Measurements from ENCODE around the gene PPOX.

The PPOX gene

DNA sequence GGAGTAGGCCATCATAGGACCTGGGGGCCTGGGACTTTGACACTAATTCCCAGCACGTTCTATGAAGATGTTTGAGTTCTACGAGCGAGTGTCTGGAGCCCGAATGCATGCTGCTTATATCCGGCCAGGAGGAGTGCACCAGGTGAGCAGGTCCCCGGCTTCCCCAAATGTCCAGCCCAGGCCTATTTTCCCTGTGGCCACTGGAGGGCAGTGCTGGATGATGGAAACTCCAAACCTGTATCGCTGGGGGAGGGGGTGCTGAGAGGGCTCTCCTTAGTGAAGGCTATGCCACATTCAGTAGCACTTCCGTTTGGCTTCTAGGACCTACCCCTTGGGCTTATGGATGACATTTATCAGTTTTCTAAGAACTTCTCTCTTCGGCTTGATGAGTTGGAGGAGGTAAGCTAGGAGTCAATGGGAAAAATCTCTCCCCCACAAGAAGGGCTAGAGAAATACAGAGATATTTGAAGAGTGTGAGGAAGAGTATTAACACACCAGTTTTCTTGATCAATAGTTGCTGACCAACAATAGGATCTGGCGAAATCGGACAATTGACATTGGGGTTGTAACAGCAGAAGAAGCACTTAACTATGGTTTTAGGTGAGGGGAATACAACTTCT is 43.7 kb downstream of the PPOX start:
- H3K27ac ChIP-seq: peak overlapping the region in 1 of 21 experiments; percentile 52
- no peak overlapping the region for H3K4me3 ChIP-seq

DNA sequence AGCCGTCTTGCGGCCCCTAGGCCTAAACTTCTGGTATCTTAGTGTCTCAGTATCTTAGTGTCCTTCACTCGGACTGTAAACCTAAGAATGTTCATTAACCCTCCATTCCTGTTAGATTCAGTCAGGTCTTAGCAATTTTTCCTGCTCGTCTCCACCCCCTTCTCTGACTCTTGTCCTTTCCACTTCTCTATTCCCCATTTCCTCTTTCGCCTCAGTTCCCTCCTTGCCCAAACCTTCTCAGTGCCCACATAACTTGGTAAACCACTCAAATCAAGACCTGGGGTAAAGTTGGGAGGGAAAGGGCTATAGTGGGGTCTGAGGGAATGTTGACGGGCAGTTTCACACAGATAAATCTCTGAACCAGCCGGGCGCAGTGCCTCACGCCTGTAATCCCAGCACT is 48.1 kb downstream of the PPOX start:
- no peak overlapping the region for H3K4me3 ChIP-seq
- peak overlapping the region in 14 of 21 experiments; percentile 17 to 80 (median 54) for H3K27ac ChIP-seq

DNA sequence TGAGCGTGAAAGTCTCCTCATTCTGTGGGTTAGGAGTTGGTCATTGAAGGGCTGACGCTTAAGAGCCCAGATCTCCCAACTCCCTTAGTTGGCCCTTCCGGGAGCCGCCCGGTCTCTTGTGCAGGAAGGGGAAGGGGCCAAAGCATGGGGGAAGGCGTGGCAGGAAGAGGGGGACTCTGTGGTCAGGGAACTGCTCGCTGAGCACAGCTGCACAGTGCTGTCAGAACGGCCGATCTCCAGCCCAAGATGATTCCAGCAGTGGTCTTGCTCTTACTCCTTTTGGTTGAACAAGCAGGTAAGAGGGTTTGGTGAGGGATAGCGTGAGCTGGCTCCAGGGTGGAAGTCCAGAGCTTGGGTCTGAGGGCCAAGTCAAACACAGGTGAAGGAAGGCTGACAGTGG is 48.9 kb downstream of the PPOX start, which contains the start of gene FCER1G:
Gene FCER1G (plus strand): TSS at position 220 of the 400 bp plus-strand sequence. CDS start 27 bp downstream, at position 247.
- H3K27ac ChIP-seq: peak within 1 kb of the TSS in 19 of 21 experiments; percentile 36 to 84 (median 56)
- H3K4me3 ChIP-seq: peak within 1 kb of the TSS; percentile 1 to 33 (median 19)

DNA sequence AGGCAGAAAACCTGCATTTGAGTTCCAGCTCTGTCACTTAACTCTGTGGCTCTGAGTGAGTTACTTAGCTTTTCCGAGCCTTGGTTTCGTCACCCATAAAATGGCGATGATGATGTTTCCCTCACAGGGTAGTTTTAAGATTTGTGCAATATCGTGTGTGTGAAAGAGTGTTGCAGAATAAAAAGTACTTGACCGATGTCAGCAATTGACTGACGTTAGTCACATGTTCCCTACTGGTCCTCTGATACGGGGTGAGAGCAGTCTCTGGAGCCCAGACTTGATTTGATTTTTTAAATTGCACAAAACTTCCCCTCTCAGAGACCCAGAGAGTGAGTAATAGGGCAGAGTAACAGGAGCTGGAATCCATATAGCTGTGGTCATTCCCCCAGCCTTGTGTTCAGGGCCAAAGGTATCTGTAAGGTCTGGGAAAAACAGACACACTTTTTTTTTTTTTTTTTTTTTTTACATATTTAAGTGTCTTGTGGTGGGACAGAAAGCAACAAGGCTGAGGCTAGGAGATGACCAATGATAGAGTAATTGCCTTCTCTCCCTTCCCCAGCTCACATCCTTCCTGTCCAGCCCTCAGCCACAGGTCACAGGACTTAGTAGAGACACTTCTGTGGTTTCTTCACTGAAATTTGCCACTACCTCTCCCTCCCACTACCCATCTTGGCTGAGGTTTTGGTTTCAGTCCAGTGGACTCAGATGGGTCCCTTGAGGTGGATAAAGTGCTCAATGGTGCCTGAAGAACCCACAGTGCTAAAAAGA is 50.9 kb downstream of the PPOX start:
- peak overlapping the region in 5 of 7 experiments; percentile 12 to 27 (median 21) for H3K4me3 ChIP-seq
- peak overlapping the region in 20 of 21 experiments; percentile 34 to 89 (median 69) for H3K27ac ChIP-seq

DNA sequence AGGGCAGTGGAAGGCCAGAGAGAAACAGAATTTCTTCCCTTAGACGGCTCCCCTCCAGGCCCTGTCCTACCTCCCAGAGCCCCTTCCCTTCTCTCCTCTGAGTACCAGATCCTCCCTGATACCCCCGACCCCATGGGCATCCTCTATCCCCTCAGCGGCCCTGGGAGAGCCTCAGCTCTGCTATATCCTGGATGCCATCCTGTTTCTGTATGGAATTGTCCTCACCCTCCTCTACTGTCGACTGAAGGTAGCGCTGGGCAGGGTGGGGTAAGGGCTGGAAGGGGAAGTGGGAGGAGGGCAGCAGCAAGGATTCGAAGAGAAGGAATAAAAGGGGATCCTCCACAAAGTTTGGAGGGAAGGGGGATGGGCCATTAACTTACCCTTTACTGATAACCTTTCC is 51.6 kb downstream of the PPOX start:
- Histone ChIP-seq H3K4me3 (no peak overlapping the region), H3K27ac (peak overlapping the region in 15 of 21 experiments; percentile 34 to 89 (median 71))

DNA sequence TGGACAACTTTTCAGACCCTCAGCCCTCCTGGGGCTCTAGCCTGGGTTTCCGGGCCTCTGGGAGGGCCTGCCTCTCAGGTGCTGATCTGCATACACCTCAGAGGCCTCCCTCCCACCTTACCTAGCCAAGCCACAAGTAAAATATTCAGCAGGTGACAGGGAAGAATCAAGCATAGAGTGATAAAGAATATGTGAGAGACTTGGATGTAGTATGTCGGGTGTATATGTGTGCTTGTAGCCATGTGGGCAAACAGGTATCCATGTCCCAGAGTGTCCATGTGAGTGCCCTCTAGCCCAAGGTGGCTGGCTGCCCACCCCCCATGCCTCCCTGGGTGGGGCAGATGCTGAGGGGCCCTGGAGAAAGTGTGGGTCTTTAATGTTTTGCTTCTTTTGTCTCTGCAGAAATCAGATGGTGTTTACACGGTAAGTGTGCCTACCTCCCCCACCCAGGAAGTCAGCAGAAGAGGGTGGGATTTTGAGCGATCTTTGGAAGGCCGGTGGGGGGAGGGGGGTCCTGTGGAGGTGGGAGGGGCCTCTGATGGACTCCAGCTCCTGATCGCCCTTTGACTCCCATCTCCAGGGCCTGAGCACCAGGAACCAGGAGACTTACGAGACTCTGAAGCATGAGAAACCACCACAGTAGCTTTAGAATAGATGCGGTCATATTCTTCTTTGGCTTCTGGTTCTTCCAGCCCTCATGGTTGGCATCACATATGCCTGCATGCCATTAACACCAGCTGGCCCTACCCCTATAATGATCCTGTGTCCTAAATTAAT is 52.3 kb downstream of the PPOX start:
- H3K4me3 ChIP-seq: no peak overlapping the region
- H3K27ac ChIP-seq: peak overlapping the region in 9 of 21 experiments; percentile 50 to 89 (median 72)

DNA sequence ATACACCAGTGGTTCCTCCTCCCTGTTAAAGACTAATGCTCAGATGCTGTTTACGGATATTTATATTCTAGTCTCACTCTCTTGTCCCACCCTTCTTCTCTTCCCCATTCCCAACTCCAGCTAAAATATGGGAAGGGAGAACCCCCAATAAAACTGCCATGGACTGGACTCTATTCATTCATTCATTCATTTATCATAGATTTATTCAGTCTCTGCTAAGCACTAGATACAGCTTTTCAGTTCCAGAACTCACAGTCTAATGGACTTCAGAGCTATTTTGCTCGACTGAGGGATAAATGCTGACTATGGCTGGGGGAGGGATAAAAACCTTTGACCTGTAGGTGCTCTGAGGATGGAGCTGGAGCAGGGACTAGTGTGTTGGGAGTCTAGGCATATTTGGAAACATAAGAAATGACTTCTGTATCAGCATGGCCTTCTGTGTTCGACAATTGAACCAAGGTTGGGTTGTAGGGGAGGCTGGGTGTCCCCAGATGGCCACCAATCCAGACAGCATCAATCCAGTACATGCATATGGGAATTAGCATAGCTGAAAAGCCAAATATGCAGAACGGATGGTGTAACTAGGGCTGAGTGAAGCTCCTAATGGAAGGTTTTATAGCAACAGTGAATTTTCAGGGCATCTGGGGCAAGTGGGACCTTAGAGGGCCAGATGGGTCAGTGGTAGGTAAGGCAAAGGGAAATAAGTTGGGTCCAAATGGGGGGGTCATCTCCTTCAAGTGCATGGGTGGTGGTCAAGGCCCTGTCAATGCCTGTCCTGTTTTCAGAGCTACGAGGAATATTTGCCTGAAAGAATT is 53.1 kb downstream of the PPOX start:
- Histone ChIP-seq H3K27ac (no peak overlapping the region), H3K4me3 (no peak overlapping the region)

DNA sequence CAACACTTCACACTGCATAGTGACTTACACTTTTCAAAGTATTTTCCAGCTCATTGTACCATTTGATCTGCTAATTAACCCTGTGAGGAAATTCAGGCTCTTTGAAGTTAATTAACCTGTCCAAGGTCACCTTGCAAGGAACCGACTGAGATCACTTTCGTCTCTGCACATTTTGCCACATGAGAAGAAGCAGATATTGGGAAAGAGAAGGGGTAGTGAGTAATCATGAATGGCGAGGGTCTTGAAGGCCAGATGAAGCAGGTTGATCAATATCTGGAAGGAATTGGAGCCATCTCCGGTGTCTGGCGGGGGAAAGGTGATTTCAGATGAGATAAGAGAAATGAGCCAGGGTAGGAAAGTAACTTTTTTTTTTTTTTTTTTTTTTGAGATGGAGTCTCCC is 53.8 kb downstream of the PPOX start:
- Histone ChIP-seq H3K4me3 (no peak overlapping the region), H3K27ac (no peak overlapping the region)

Data from skin epidermis (tissue), 12 donors.